Neural crest cell (in vitro differentiated cells): Measurements from ENCODE around the gene SPAG16. TPM values are rescaled to one million over a fixed set of nuclear protein-coding genes. Genes with fewer than 3 reads are reported as not detected.

Experiments used
- DNase-seq: peaks from one replicate; pipeline ENCODE4 v3.0.0; 2021; ENCODE audit warnings: low read depth, mixed read lengths, low spot score
- H3K27ac Mint-ChIP-seq: one replicate; pipeline ENCODE4 v1.8.0; 2021; ENCODE audit warnings: mild to moderate bottlenecking, mixed read lengths; ENCODE audit not compliant: unreplicated experiment
- H3K27me3 Mint-ChIP-seq: 2 replicates; pipeline ENCODE4 v1.8.0; 2021; ENCODE audit warnings: low read depth, mild to moderate bottlenecking, mixed read lengths
- H3K36me3 Mint-ChIP-seq: 2 replicates; pipeline ENCODE4 v1.8.0; 2021; ENCODE audit warnings: low read depth, mild to moderate bottlenecking, mixed read lengths
- H3K4me1 Mint-ChIP-seq: 2 replicates; pipeline ENCODE4 v1.8.0; 2021; ENCODE audit warnings: mixed read lengths
- H3K4me3 Mint-ChIP-seq: one replicate; pipeline ENCODE4 v1.8.0; 2021; ENCODE audit warnings: mild to moderate bottlenecking, mixed read lengths
- H3K9me3 Mint-ChIP-seq: 2 replicates; pipeline ENCODE4 v1.8.0; 2021; ENCODE audit warnings: mixed read lengths
- CTCF ChIP-seq: fragments of 200-600 bp; sonication (generic); conservative IDR thresholded peaks from 2 replicates; pipeline ENCODE4 v1.5.0; 2021; ENCODE audit warnings: antibody characterized with exemption, mild to moderate bottlenecking
- microRNA-seq: library from miRNA; unstranded; fragments of <30 nt; microRNA quantifications from one replicate; pipeline ENCODE4, GENCODE V29; 2020
- total RNA-seq: library from RNA; stranded (reverse); gene quantifications from 2 replicates; pipeline ENCODE4 v1.2.1, GENCODE V29; 2021

Gene SPAG16
- total RNA-seq, 1 donor from 2014 or later = 29.0 TPM

GRCh38 chr2:214410918-214411554 lies 1126.8 kb downstream of the SPAG16 start, which contains the start of gene VWC2L:
Gene VWC2L, plus strand, starts transcription at chr2:214411054. Its CDS starts 3,140 bp downstream, at chr2:214414194.
- DNase-seq = peak; percentile 89
- Mint-ChIP-seq H3K36me3 (no peaks in the 10 kb centered on the region), H3K9me3 (no peaks in the 10 kb centered on the region), H3K4me3 (no peak within 1 kb of the TSS), H3K27ac (no peak within 1 kb of the TSS), H3K27me3 (peaks cover 32% of the 10 kb centered on the region), H3K4me1 (peaks cover 5% of the 10 kb centered on the region)
- no peak for TF ChIP-seq CTCF

GRCh38 chr2:214412679-214413078 lies 1128.4 kb downstream of the SPAG16 start:
- H3K4me1 Mint-ChIP-seq = peaks cover 5% of the 10 kb centered on the region
- no peaks in the 10 kb centered on the region for H3K9me3 Mint-ChIP-seq
- H3K27ac Mint-ChIP-seq = no peak overlapping the region
- no peaks in the 10 kb centered on the region for H3K36me3 Mint-ChIP-seq
- H3K4me3 Mint-ChIP-seq = no peak overlapping the region
- no peak for DNase-seq
- peaks cover 32% of the 10 kb centered on the region for H3K27me3 Mint-ChIP-seq
- no peak for TF ChIP-seq CTCF

- no peak overlapping the region for H3K27ac Mint-ChIP-seq
- no peak for TF ChIP-seq CTCF
- H3K27me3 Mint-ChIP-seq = no peaks in the 10 kb centered on the region
- no peaks in the 10 kb centered on the region for H3K9me3 Mint-ChIP-seq
- no peak for DNase-seq
- no peak overlapping the region for H3K4me3 Mint-ChIP-seq
- no peaks in the 10 kb centered on the region for H3K36me3 Mint-ChIP-seq
- H3K4me1 Mint-ChIP-seq = no peaks in the 10 kb centered on the region
Measured at GRCh38 chr2:214436470-214436869, 1152.2 kb downstream of the SPAG16 start.

- no peak for TF ChIP-seq CTCF
- Mint-ChIP-seq H3K4me3 (no peak overlapping the region), H3K27ac (no peak overlapping the region), H3K36me3 (no peaks in the 10 kb centered on the region), H3K4me1 (no peaks in the 10 kb centered on the region), H3K27me3 (no peaks in the 10 kb centered on the region), H3K9me3 (peaks cover 2% of the 10 kb centered on the region)
- no peak for DNase-seq
Measured at GRCh38 chr2:214450118-214450894, 1166.0 kb downstream of the SPAG16 start.

- H3K27ac Mint-ChIP-seq = peak overlapping the region; percentile 22
- no peaks in the 10 kb centered on the region for H3K27me3 Mint-ChIP-seq
- no peaks in the 10 kb centered on the region for H3K36me3 Mint-ChIP-seq
- DNase-seq = no peak
- no peaks in the 10 kb centered on the region for H3K4me1 Mint-ChIP-seq
- H3K4me3 Mint-ChIP-seq = no peak overlapping the region
- peaks cover 2% of the 10 kb centered on the region for H3K9me3 Mint-ChIP-seq
- TF ChIP-seq CTCF = no peak
Measured at GRCh38 chr2:214451516-214452275, 1167.4 kb downstream of the SPAG16 start.

Small RNA genes within 50 kb of the gene (microRNA-seq; reads per million reads assigned to microRNA genes)
- not detected for gene MIR4438

Other genes starting within 250 kb of the SPAG16 start
- gene IKZF2, start 132.9 kb upstream of the SPAG16 start, total RNA-seq = 7.3 and 7.6 TPM in 2 replicates